ENCODE measurements around the gene MMEL1.

The MMEL1 gene

DNA sequence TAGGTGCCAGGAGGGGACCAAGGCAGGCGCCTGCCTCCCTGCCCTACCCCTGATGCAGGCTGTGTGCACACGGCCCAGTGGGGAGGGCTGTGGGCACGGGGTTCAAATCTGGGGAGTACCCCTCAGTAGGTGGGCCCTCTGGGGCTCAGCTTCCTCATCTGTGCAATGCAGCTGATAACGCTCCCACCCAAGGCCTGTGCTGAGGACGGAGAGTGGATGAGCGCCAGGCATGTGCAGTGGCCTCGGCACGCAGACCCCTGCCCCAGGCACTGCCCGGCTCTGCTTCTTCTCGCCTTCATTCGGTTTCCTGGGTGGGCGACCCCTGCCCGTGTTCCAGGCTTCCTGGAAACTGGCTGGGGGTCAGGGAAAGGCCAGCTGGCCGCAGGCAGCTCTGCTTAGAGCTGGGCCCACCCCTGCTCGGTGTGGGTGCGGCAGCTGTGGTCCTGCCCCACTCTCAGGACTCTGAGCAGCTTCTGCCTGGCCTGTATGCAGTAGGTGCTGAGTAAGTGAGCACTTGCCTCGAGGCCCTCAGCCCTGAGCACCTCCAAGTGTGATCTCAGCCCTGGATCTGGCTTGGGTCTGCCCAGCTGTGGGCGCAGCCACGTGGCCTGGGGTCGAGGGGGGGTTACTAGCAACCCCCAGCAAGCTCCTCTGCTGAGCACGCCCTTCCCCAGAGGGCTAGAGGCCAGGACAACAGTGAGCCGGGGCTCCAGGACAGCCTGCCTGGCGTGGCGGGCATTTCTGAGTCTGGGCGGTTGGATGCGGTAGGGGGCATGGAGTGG, 88.5 kb downstream of the MMEL1 start:
- no peaks in the 10 kb centered on the region for H3K36me3 Mint-ChIP-seq (ENCODE audit: low read depth)
- H3K4me1 Mint-ChIP-seq, result peaks cover 23% of the 10 kb centered on the region
- H3K4me3 Mint-ChIP-seq, result no peak overlapping the region
- TF ChIP-seq, protein P1, sequence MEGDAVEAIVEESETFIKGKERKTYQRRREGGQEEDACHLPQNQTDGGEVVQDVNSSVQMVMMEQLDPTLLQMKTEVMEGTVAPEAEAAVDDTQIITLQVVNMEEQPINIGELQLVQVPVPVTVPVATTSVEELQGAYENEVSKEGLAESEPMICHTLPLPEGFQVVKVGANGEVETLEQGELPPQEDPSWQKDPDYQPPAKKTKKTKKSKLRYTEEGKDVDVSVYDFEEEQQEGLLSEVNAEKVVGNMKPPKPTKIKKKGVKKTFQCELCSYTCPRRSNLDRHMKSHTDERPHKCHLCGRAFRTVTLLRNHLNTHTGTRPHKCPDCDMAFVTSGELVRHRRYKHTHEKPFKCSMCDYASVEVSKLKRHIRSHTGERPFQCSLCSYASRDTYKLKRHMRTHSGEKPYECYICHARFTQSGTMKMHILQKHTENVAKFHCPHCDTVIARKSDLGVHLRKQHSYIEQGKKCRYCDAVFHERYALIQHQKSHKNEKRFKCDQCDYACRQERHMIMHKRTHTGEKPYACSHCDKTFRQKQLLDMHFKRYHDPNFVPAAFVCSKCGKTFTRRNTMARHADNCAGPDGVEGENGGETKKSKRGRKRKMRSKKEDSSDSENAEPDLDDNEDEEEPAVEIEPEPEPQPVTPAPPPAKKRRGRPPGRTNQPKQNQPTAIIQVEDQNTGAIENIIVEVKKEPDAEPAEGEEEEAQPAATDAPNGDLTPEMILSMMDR (IDR thresholded peaks at IDR 0.05), result no peak
- no peaks in the 10 kb centered on the region for H3K9me3 Mint-ChIP-seq
- H3K27me3 Mint-ChIP-seq (ENCODE audit: low read depth, poor library complexity), result peaks cover under 1% of the 10 kb centered on the region
- DNase-seq, result no peak
- no peak overlapping the region for H3K27ac Mint-ChIP-seq

DNA sequence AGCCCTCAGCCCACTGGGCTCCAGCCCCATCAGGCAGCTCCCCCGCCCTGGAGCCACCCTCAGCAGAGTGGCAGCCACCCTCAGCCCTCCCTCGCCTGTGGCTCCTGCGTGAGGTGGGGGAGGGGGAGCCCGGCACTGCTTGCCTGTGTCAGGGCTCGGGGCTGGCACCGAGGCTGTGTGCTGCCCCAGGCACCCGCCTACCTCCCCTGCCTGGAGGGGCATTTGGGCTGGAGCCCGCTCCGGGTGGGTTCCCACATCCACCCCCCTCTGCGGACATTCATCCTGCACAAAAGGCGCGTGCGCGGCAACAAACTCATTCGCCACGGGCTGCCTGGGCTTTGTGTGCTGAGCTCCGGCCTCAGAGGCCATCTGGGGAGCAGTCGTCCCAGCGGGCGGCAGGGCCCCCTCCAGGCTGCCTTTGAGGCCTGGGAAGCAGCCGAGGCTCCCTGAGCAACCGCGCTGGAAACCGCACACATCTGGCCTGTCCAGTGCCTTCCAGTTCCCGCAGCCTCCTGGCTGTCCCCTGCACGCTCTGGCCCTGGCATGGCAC, 89.2 kb downstream of the MMEL1 start:
- peak; percentile 56 for DNase-seq

DNA sequence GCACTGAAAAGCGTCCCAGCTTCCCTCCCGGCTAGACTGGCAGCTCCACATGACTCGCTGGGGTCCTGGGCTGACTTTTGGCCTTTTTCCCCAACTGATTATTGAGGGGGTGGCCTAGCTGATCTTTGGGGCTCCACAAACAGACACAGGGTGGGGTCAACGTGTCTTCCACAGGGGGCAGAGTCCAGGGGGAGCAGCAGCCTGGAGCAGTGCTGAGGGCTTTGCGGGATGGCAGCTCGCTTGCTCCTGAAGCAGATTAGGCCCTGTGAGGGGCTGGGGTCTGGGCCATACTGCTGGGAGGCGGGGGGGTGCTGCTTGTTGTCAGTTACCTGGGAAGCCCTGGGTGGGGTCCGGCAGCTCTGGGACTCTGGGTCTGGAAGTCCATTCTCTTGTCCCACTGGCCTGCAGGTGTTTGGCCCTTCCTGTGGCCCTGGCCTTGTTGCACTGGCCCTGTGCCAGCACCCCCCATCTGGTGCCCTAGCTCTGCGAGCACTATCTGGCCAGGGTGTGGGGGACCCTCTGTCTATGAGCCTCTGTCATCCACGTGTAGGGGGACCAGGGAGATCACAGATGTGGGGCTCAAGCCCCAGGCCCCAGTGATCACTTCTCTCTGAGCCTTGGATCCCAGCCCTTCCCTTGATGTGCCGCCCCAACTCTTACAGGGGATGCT, 90.4 kb downstream of the MMEL1 start:
- Mint-ChIP-seq H3K4me3 (peak overlapping the region; percentile 47), H3K27me3 (ENCODE audit: low read depth, poor library complexity) (peaks cover 14% of the 10 kb centered on the region), H3K9me3 (peaks cover 4% of the 10 kb centered on the region), H3K4me1 (peaks cover 17% of the 10 kb centered on the region), H3K36me3 (ENCODE audit: low read depth) (no peaks in the 10 kb centered on the region), H3K27ac (no peak overlapping the region)
- no peak for DNase-seq
- TF ChIP-seq, protein P1 (IDR thresholded peaks at IDR 0.05), result no peak

More for the DNA sequence above, 89.2 kb downstream of the MMEL1 start:
- peaks cover 7% of the 10 kb centered on the region for H3K27me3 Mint-ChIP-seq (ENCODE audit: low read depth, poor library complexity)
- H3K4me1 Mint-ChIP-seq, result peaks cover 20% of the 10 kb centered on the region
- H3K9me3 Mint-ChIP-seq, result no peaks in the 10 kb centered on the region
- H3K27ac Mint-ChIP-seq, result no peak overlapping the region
- TF ChIP-seq, protein P1 (IDR thresholded peaks at IDR 0.05), result no peak
- no peaks in the 10 kb centered on the region for H3K36me3 Mint-ChIP-seq (ENCODE audit: low read depth)
- H3K4me3 Mint-ChIP-seq, result no peak overlapping the region

DNA sequence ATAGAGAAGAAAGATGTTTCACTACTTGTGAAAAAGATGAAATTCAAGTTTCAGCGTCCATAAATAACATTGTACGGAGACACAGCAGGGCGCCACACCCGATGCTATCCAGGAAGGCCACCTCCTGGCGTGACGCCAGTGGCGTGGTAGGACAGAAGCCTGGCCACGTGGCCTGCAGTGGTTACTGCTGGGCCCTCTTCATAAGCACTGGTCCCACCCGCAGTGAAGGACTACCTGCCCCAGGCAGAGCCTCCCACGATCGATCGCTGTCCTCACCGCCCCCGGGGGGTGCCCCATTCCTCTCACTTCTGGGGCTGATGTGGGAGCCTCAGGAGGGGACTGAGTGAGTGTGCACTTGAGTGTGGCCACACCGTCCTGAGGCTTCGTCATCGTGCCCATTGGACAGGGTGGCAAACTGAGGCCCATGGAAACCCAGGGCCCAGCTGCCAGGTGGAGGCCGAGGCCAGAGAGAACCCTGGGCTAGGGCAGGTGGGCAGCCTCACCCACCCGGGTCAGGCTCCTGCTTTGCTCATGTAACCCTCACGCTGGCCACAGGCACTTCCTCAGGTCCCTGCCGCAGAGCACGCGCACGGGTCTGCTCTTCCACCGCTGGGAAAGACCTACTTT, 91.1 kb downstream of the MMEL1 start:
- Mint-ChIP-seq H3K36me3 (ENCODE audit: low read depth) (no peaks in the 10 kb centered on the region), H3K27ac (no peak overlapping the region), H3K27me3 (ENCODE audit: low read depth, poor library complexity) (peaks cover 14% of the 10 kb centered on the region), H3K4me3 (no peak overlapping the region), H3K9me3 (peaks cover 4% of the 10 kb centered on the region), H3K4me1 (peaks cover 17% of the 10 kb centered on the region)
- DNase-seq, result no peak
- TF ChIP-seq, protein P1 (IDR thresholded peaks at IDR 0.05), result no peak

DNA sequence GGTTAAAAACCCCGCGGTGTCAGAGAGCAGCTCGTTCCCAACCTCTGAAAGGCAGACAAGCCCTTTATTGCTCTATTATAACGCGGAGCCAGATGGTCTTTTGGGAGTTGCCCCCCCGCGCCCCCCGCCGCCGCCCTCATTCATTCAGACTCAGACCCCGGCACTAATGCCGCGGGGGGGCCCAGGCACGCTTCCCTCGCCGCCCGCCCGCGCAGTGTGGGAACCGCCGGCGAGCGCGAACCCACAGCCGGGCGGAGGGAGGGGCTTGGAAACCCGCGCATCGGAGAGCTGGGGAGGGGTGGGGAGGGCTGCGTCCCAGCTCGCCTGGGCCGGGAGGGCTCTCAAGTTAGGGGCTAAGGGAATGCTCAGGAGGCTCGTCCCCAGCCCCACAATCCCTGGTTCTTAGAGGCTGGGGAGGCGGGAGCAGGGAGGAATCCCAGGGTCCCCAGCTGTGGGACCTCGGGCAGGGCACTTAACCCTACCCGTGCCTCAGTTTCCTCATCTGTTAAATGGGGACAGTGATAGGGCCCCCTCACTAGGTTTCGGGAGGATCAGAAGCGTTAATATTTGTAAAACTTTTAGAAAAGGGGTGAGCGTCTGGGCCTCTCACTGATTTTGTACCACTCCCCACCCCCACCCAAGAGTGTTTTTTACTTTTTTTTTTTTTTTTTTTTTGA, 91.9 kb downstream of the MMEL1 start:
- peaks cover 22% of the 10 kb centered on the region for H3K4me1 Mint-ChIP-seq
- peak; percentile 67 for DNase-seq
- no peak overlapping the region for H3K4me3 Mint-ChIP-seq
- H3K36me3 Mint-ChIP-seq (ENCODE audit: low read depth), result no peaks in the 10 kb centered on the region
- peaks cover 20% of the 10 kb centered on the region for H3K27me3 Mint-ChIP-seq (ENCODE audit: low read depth, poor library complexity)
- TF ChIP-seq, protein P1 (IDR thresholded peaks at IDR 0.05), result no peak
- H3K9me3 Mint-ChIP-seq, result peaks cover 4% of the 10 kb centered on the region
- no peak overlapping the region for H3K27ac Mint-ChIP-seq

All from nephron progenitor cell (in vitro differentiated cells).